ENCODE data around the gene DPY19L3. TPM values are rescaled to one million over a fixed set of nuclear protein-coding genes. Genes with fewer than 3 reads are reported as not detected.

The DPY19L3 gene, protein sequence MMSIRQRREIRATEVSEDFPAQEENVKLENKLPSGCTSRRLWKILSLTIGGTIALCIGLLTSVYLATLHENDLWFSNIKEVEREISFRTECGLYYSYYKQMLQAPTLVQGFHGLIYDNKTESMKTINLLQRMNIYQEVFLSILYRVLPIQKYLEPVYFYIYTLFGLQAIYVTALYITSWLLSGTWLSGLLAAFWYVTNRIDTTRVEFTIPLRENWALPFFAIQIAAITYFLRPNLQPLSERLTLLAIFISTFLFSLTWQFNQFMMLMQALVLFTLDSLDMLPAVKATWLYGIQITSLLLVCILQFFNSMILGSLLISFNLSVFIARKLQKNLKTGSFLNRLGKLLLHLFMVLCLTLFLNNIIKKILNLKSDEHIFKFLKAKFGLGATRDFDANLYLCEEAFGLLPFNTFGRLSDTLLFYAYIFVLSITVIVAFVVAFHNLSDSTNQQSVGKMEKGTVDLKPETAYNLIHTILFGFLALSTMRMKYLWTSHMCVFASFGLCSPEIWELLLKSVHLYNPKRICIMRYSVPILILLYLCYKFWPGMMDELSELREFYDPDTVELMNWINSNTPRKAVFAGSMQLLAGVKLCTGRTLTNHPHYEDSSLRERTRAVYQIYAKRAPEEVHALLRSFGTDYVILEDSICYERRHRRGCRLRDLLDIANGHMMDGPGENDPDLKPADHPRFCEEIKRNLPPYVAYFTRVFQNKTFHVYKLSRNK
- total RNA-seq: 10 to 100 TPM; 16.6 to 38.6 (median 34.7) TPM

DNA sequence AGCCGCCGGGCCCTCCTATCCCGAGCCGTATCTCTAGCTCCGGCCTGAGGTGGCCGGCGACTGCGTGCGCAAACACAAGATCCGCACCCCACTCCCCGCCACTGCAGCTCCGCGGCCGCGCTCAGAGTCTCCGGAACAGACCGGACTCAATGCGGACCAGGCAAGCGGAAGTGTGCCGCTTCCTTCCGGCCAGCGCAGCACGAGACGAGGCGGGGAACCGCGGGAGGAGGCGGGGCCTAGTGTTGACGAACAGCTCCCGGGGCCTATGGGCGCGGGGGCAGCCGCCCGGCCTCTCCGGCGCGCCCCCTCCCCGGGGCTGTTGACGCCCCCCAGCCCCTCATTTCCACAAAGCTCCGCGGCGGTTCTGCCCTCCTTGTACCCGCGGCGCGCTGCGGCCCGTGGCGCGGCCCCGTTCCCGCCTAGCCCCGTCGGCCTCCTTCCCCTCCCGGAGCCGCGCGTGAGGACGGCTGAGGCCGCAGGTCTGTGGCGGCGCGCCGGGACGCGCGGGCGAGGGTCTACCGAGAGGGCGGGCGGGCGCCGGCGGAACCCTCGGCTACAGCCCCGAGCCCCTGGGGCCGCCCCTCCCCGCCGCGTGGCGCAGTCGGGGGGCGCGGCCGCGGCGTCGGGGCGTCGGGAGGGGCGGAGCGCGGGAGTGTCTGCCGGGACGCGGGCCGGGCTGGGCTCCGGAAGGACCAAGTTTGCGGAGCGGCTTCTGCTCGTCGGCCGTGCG, at the start of gene DPY19L3:
DPY19L3 (plus strand) TSS at position 340 of the 730 bp plus-strand sequence. CDS start 2,484 bp downstream, outside the sequence.
- TF ChIP-seq, protein P1, sequence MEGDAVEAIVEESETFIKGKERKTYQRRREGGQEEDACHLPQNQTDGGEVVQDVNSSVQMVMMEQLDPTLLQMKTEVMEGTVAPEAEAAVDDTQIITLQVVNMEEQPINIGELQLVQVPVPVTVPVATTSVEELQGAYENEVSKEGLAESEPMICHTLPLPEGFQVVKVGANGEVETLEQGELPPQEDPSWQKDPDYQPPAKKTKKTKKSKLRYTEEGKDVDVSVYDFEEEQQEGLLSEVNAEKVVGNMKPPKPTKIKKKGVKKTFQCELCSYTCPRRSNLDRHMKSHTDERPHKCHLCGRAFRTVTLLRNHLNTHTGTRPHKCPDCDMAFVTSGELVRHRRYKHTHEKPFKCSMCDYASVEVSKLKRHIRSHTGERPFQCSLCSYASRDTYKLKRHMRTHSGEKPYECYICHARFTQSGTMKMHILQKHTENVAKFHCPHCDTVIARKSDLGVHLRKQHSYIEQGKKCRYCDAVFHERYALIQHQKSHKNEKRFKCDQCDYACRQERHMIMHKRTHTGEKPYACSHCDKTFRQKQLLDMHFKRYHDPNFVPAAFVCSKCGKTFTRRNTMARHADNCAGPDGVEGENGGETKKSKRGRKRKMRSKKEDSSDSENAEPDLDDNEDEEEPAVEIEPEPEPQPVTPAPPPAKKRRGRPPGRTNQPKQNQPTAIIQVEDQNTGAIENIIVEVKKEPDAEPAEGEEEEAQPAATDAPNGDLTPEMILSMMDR (IDR thresholded peaks at IDR 0.05; ENCODE audit: low read depth): no peak

DNA sequence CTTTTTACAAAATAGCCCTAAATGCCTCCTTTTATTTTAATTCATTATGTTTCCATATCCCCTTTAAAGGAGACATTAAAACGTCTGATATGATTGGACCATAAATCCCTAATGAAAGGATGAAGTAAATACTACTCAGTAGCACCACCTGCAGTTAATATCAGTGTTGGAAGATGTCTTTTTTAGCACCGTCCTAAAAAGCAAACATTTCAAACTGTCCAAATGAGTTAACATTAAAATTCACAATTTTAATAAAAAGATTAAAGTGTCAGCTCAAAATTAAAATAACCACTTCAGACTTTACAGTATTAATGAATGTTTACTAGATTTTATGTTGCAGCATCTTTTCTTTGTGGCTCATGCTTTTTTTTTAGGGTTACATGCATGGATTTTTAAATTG, 47.9 kb upstream of the DPY19L3 start:
- TF ChIP-seq, protein P1 (IDR thresholded peaks at IDR 0.05; ENCODE audit: low read depth): no peak

DNA sequence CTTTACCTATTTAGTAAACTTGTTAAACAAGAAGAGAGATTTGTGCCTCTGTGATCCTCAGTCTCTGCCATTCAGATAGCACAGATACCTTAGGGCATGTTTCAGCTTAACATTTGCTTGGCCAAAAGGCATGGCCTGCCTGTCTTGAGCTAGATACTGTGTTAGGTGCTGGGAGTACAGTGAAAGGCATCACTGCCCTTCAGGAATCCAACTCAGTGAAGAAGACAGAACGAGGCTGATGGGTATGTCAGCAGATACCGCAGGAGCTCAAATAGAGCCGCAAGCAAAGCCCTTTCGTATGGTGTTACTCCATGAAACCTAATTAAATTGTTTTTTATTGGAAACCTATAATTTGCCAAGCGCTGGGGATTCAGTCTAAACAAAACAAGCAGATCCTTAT, 47.2 kb upstream of the DPY19L3 start:
- TF ChIP-seq, protein P1 (IDR thresholded peaks at IDR 0.05; ENCODE audit: low read depth): no peak

DNA sequence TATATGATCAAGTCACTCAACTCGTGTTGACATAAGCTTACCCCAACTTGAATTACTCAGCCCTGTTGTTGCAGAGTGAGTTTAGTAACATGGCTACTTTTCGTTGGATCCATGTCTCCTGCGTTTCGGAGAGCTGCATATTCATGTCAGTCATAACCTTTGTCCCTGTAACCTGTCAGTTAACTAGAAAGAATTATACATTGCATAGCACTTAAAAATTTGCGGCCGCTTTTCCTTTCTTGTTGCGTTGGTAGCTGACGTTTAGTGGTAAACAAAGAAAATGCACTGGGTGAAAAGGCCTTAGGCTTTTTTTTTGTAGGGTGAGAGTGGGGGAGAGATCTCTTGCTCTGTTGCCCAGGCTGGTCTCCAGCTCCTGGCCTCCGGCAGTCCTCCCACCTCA, 46.0 kb upstream of the DPY19L3 start:
- TF ChIP-seq, protein P1 (IDR thresholded peaks at IDR 0.05; ENCODE audit: low read depth): no peak

DNA sequence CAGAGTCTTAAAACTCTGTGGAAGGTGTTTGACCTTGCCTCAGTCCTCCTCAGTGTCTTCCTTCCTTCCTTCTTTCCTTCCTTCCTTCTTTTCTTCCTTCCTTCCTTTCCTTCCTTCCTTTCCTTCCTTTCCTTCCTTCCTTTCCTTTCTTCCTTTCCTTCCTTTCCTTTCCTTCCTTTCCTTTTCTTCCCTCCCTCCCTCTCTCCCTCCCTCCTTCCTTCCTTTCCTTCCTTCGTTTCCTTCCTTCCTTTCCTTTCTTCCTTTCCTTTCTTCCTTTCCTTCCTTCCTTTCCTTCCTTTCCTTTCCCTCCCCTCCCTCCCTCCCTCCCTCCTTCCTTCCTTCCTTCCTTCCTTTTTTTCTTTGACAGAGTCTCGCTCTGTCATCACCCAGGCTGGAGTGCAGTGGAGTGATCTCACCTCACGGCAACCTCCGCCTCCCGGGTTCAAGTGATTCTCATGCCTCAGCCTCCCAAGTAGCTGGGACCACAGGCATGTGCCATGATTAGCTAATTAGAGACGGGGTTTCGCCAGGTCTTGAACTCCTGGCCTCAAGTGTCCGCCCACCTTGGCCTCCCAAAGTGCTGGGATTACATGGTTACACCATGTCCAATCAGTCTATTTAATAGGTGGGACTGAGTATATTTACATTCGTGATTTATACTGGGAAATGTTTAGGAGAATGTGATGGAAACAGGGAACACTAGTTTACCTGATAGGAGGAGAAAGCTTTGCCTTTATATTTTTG, 43.8 kb upstream of the DPY19L3 start:
- TF ChIP-seq, protein P1 (IDR thresholded peaks at IDR 0.05; ENCODE audit: low read depth): no peak

DNA sequence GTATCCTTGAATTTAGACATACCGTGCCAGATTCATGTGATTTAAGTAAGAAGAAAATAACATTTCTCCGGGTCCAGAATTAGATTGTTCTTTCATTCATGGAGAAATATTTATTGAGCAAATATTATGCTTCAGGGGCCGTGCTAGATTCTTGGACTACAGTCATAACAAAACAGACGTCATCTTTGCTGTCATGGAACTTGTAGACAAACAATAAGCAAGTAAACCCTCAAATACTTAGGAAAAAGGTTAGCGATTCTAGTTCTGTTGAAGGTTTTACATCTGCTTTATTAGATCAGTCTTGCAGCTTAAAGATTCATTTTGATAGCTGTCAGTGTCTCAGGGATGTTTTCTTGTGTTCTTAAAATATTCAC, 43.3 kb upstream of the DPY19L3 start:
- TF ChIP-seq, protein P1 (IDR thresholded peaks at IDR 0.05; ENCODE audit: low read depth): no peak
